Measurements from ENCODE around the gene KLHL15.

The KLHL15 gene

GRCh38 chrX:24019448-24019847 is 7.5 kb downstream of the KLHL15 start:
- no peaks in the 10 kb centered on the region for H3K36me3 ChIP-seq (ENCODE audit: control insufficient read depth in 2 of 2, insufficient read depth in 2 of 2, low read length in 2 of 2)

GRCh38 chrX:24018809-24019208 is 8.2 kb downstream of the KLHL15 start:
- H3K36me3 ChIP-seq (ENCODE audit: control insufficient read depth in 2 of 2, insufficient read depth in 2 of 2, low read length in 2 of 2): no peaks in the 10 kb centered on the region
- H3K9ac ChIP-seq (ENCODE audit: low read depth in 1 of 2, low read length in 2 of 2): no peak overlapping the region
- no peak overlapping the region for H3K27ac ChIP-seq (ENCODE audit: low read depth in 2 of 2, low read length in 2 of 2)
- no peaks in the 10 kb centered on the region for H3K9me3 ChIP-seq (ENCODE audit: control insufficient read depth in 2 of 2, low read length in 2 of 2)
- H3K27me3 ChIP-seq (ENCODE audit: control insufficient read depth in 2 of 2, insufficient read depth in 2 of 2, low read length in 2 of 2): peaks cover 0 to 6% of the 10 kb centered on the region in 2 donors
- H3K4me3 ChIP-seq (ENCODE audit: low read length in 2 of 2): no peak overlapping the region
- no peaks in the 10 kb centered on the region for H3K4me1 ChIP-seq (ENCODE audit: control insufficient read depth in 2 of 2, insufficient read depth in 2 of 2, low read length in 2 of 2)

More at GRCh38 chrX:24019448-24019847, 7.5 kb downstream of the KLHL15 start:
- no peaks in the 10 kb centered on the region for H3K9me3 ChIP-seq (ENCODE audit: control insufficient read depth in 2 of 2, low read length in 2 of 2)
- H3K27me3 ChIP-seq (ENCODE audit: control insufficient read depth in 2 of 2, insufficient read depth in 2 of 2, low read length in 2 of 2): peaks cover 0 to 6% of the 10 kb centered on the region in 2 donors
- H3K9ac ChIP-seq (ENCODE audit: low read depth in 1 of 2, low read length in 2 of 2): no peak overlapping the region
- no peak overlapping the region for H3K4me3 ChIP-seq (ENCODE audit: low read length in 2 of 2)
- no peaks in the 10 kb centered on the region for H3K4me1 ChIP-seq (ENCODE audit: control insufficient read depth in 2 of 2, insufficient read depth in 2 of 2, low read length in 2 of 2)
- H3K27ac ChIP-seq (ENCODE audit: low read depth in 2 of 2, low read length in 2 of 2): no peak overlapping the region

GRCh38 chrX:24017674-24018073 is 9.3 kb downstream of the KLHL15 start:
- Histone ChIP-seq H3K4me3 (ENCODE audit: low read length in 2 of 2) (no peak overlapping the region), H3K9ac (ENCODE audit: low read depth in 1 of 2, low read length in 2 of 2) (no peak overlapping the region), H3K4me1 (ENCODE audit: control insufficient read depth in 2 of 2, insufficient read depth in 2 of 2, low read length in 2 of 2) (no peaks in the 10 kb centered on the region), H3K27me3 (ENCODE audit: control insufficient read depth in 2 of 2, insufficient read depth in 2 of 2, low read length in 2 of 2) (peaks cover 0 to 6% of the 10 kb centered on the region in 2 donors), H3K27ac (ENCODE audit: low read depth in 2 of 2, low read length in 2 of 2) (no peak overlapping the region), H3K9me3 (ENCODE audit: control insufficient read depth in 2 of 2, low read length in 2 of 2) (no peaks in the 10 kb centered on the region), H3K36me3 (ENCODE audit: control insufficient read depth in 2 of 2, insufficient read depth in 2 of 2, low read length in 2 of 2) (no peaks in the 10 kb centered on the region)

GRCh38 chrX:24014388-24015018 is 12.5 kb downstream of the KLHL15 start:
- Histone ChIP-seq H3K4me1 (ENCODE audit: control insufficient read depth in 2 of 2, insufficient read depth in 2 of 2, low read length in 2 of 2) (no peaks in the 10 kb centered on the region), H3K9me3 (ENCODE audit: control insufficient read depth in 2 of 2, low read length in 2 of 2) (no peaks in the 10 kb centered on the region), H3K27me3 (ENCODE audit: control insufficient read depth in 2 of 2, insufficient read depth in 2 of 2, low read length in 2 of 2) (peaks cover 0 to 10% of the 10 kb centered on the region in 2 donors), H3K27ac (ENCODE audit: low read depth in 2 of 2, low read length in 2 of 2) (no peak overlapping the region), H3K4me3 (ENCODE audit: low read length in 2 of 2) (no peak overlapping the region), H3K9ac (ENCODE audit: low read depth in 1 of 2, low read length in 2 of 2) (no peak overlapping the region), H3K36me3 (ENCODE audit: control insufficient read depth in 2 of 2, insufficient read depth in 2 of 2, low read length in 2 of 2) (no peaks in the 10 kb centered on the region)

GRCh38 chrX:24012266-24012665 is 14.7 kb downstream of the KLHL15 start:
- no peak overlapping the region for H3K4me3 ChIP-seq (ENCODE audit: low read length in 2 of 2)
- no peaks in the 10 kb centered on the region for H3K4me1 ChIP-seq (ENCODE audit: control insufficient read depth in 2 of 2, insufficient read depth in 2 of 2, low read length in 2 of 2)
- no peak overlapping the region for H3K9ac ChIP-seq (ENCODE audit: low read depth in 1 of 2, low read length in 2 of 2)
- H3K36me3 ChIP-seq (ENCODE audit: control insufficient read depth in 2 of 2, insufficient read depth in 2 of 2, low read length in 2 of 2): no peaks in the 10 kb centered on the region
- no peak overlapping the region for H3K27ac ChIP-seq (ENCODE audit: low read depth in 2 of 2, low read length in 2 of 2)
- no peaks in the 10 kb centered on the region for H3K9me3 ChIP-seq (ENCODE audit: control insufficient read depth in 2 of 2, low read length in 2 of 2)
- H3K27me3 ChIP-seq (ENCODE audit: control insufficient read depth in 2 of 2, insufficient read depth in 2 of 2, low read length in 2 of 2): peaks cover 0 to 7% of the 10 kb centered on the region in 2 donors

GRCh38 chrX:24005867-24006266 is 21.1 kb downstream of the KLHL15 start:
- Histone ChIP-seq H3K27ac (ENCODE audit: low read depth in 2 of 2, low read length in 2 of 2) (no peak overlapping the region), H3K4me3 (ENCODE audit: low read length in 2 of 2) (no peak overlapping the region), H3K27me3 (ENCODE audit: control insufficient read depth in 2 of 2, insufficient read depth in 2 of 2, low read length in 2 of 2) (peaks cover 0 to 3% of the 10 kb centered on the region in 2 donors), H3K36me3 (ENCODE audit: control insufficient read depth in 2 of 2, insufficient read depth in 2 of 2, low read length in 2 of 2) (peaks cover 0 to 4% of the 10 kb centered on the region in 2 donors), H3K4me1 (ENCODE audit: control insufficient read depth in 2 of 2, insufficient read depth in 2 of 2, low read length in 2 of 2) (no peaks in the 10 kb centered on the region), H3K9me3 (ENCODE audit: control insufficient read depth in 2 of 2, low read length in 2 of 2) (no peaks in the 10 kb centered on the region), H3K9ac (ENCODE audit: low read depth in 1 of 2, low read length in 2 of 2) (no peak overlapping the region)

- H3K36me3 ChIP-seq (ENCODE audit: control insufficient read depth in 2 of 2, insufficient read depth in 2 of 2, low read length in 2 of 2): peaks cover 0 to 4% of the 10 kb centered on the region in 2 donors
- no peak overlapping the region for H3K4me3 ChIP-seq (ENCODE audit: low read length in 2 of 2)
- H3K9ac ChIP-seq (ENCODE audit: low read depth in 1 of 2, low read length in 2 of 2): no peak overlapping the region
- no peaks in the 10 kb centered on the region for H3K4me1 ChIP-seq (ENCODE audit: control insufficient read depth in 2 of 2, insufficient read depth in 2 of 2, low read length in 2 of 2)
- no peaks in the 10 kb centered on the region for H3K9me3 ChIP-seq (ENCODE audit: control insufficient read depth in 2 of 2, low read length in 2 of 2)
- no peak overlapping the region for H3K27ac ChIP-seq (ENCODE audit: low read depth in 2 of 2, low read length in 2 of 2)
- peaks cover 0 to 3% of the 10 kb centered on the region in 2 donors for H3K27me3 ChIP-seq (ENCODE audit: control insufficient read depth in 2 of 2, insufficient read depth in 2 of 2, low read length in 2 of 2)
Observed at GRCh38 chrX:24005028-24005427, 22.0 kb downstream of the KLHL15 start.

GRCh38 chrX:24002792-24003191 is 24.2 kb downstream of the KLHL15 start:
- Histone ChIP-seq H3K27me3 (ENCODE audit: control insufficient read depth in 2 of 2, insufficient read depth in 2 of 2, low read length in 2 of 2) (peaks cover 0 to 3% of the 10 kb centered on the region in 2 donors), H3K4me3 (ENCODE audit: low read length in 2 of 2) (no peak overlapping the region), H3K36me3 (ENCODE audit: control insufficient read depth in 2 of 2, insufficient read depth in 2 of 2, low read length in 2 of 2) (peaks cover 0 to 4% of the 10 kb centered on the region in 2 donors), H3K9me3 (ENCODE audit: control insufficient read depth in 2 of 2, low read length in 2 of 2) (no peaks in the 10 kb centered on the region), H3K9ac (ENCODE audit: low read depth in 1 of 2, low read length in 2 of 2) (no peak overlapping the region), H3K27ac (ENCODE audit: low read depth in 2 of 2, low read length in 2 of 2) (no peak overlapping the region), H3K4me1 (ENCODE audit: control insufficient read depth in 2 of 2, insufficient read depth in 2 of 2, low read length in 2 of 2) (no peaks in the 10 kb centered on the region)

GRCh38 chrX:24002167-24002566 is 24.8 kb downstream of the KLHL15 start:
- H3K9ac ChIP-seq (ENCODE audit: low read depth in 1 of 2, low read length in 2 of 2): no peak overlapping the region
- H3K27me3 ChIP-seq (ENCODE audit: control insufficient read depth in 2 of 2, insufficient read depth in 2 of 2, low read length in 2 of 2): peaks cover 0 to 3% of the 10 kb centered on the region in 2 donors
- peaks cover 0 to 4% of the 10 kb centered on the region in 2 donors for H3K36me3 ChIP-seq (ENCODE audit: control insufficient read depth in 2 of 2, insufficient read depth in 2 of 2, low read length in 2 of 2)

GRCh38 chrX:23999671-24000070 is 27.3 kb downstream of the KLHL15 start:
- H3K4me3 ChIP-seq (ENCODE audit: low read length in 2 of 2): no peak overlapping the region
- H3K4me1 ChIP-seq (ENCODE audit: control insufficient read depth in 2 of 2, insufficient read depth in 2 of 2, low read length in 2 of 2): no peaks in the 10 kb centered on the region
- H3K36me3 ChIP-seq (ENCODE audit: control insufficient read depth in 2 of 2, insufficient read depth in 2 of 2, low read length in 2 of 2): no peaks in the 10 kb centered on the region
- no peak overlapping the region for H3K9ac ChIP-seq (ENCODE audit: low read depth in 1 of 2, low read length in 2 of 2)
- no peaks in the 10 kb centered on the region for H3K27me3 ChIP-seq (ENCODE audit: control insufficient read depth in 2 of 2, insufficient read depth in 2 of 2, low read length in 2 of 2)
- H3K27ac ChIP-seq (ENCODE audit: low read depth in 2 of 2, low read length in 2 of 2): no peak overlapping the region
- H3K9me3 ChIP-seq (ENCODE audit: control insufficient read depth in 2 of 2, low read length in 2 of 2): no peaks in the 10 kb centered on the region

More at GRCh38 chrX:24002167-24002566, 24.8 kb downstream of the KLHL15 start:
- no peak overlapping the region for H3K4me3 ChIP-seq (ENCODE audit: low read length in 2 of 2)
- no peaks in the 10 kb centered on the region for H3K4me1 ChIP-seq (ENCODE audit: control insufficient read depth in 2 of 2, insufficient read depth in 2 of 2, low read length in 2 of 2)
- no peaks in the 10 kb centered on the region for H3K9me3 ChIP-seq (ENCODE audit: control insufficient read depth in 2 of 2, low read length in 2 of 2)
- H3K27ac ChIP-seq (ENCODE audit: low read depth in 2 of 2, low read length in 2 of 2): no peak overlapping the region

Data from mucosa of rectum (tissue), 2 donors.